HG03159 (cell line): Measurements from ENCODE around the gene ACSM2A.
"Not testable (repeated sequence)": the region's sequence is repeated elsewhere in the genome, so short reads cannot be mapped to it uniquely, and the experiment has no call there.

Experiments used
- ATAC-seq: cut with Tn5 transposase; IDR thresholded peaks from one replicate; pipeline ENCODE4 v1.9.1; 2021; ENCODE audit warnings: mild to moderate bottlenecking, moderate library complexity; ENCODE audit not compliant: unreplicated experiment

The ACSM2A gene

GRCh38 chr16:20453633-20454032, 2.3 kb downstream of the ACSM2A start:
- not testable (repeated sequence) for ATAC-seq

DNA sequence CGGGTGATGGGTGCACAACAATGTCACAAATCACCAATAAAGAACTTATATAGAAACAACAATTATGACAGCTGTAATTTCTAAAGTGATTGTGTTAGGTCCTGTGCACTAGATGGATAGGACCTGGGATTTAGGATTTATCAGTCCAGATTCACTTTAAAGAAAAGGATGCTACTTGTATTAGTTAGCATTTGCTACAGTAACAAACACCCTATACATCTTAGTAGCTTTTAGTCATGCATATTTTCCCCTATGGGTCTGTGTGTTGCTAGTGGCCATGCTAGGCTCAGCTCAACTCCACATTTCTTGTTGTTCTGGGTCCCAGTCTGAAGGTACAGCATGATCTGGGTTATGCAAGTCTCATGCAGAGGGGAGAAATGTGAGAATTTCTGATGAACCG, 7.9 kb downstream of the ACSM2A start:
- not testable (repeated sequence) for ATAC-seq

GRCh38 chr16:20460313-20460712, 9.0 kb downstream of the ACSM2A start:
- ATAC-seq: not testable (repeated sequence)

DNA sequence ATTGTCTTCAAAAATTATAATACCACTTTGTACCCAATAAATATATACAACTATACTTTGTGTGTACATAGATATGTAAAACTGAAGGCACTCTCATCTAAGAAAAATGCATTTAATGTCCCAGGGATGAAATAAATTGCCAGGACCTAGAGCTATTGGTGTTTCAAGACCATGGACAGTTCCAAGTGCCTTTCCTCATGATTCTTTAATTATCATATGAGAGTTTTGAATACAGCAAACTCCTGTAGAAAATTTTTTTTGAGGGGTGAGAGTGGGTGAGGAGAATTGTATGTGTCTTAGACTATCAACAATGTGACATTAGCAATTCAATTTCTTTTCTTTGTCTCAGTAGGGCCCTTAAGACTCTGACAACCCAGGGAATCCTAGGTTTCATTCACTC, 17.6 kb downstream of the ACSM2A start:
- not testable (repeated sequence) for ATAC-seq

DNA sequence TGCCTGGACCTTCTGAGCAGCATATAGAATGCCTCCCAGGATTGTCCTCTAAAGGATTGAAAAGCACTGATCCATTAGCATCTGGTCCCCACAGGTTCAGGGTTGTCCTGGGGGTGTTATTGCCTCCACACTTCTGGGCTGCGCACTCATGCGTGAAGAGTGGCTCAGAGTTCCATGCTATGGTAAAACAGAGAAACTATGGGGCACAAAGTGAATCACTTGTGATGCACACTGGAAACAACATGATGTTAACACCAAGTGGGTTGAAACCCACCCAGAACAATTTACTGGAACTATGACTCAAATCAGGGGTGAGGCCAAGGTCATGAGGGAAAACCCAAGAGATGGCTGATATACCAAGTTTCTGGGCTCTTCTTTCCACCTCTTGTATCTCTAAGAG, 18.6 kb downstream of the ACSM2A start:
- ATAC-seq: not testable (repeated sequence)

DNA sequence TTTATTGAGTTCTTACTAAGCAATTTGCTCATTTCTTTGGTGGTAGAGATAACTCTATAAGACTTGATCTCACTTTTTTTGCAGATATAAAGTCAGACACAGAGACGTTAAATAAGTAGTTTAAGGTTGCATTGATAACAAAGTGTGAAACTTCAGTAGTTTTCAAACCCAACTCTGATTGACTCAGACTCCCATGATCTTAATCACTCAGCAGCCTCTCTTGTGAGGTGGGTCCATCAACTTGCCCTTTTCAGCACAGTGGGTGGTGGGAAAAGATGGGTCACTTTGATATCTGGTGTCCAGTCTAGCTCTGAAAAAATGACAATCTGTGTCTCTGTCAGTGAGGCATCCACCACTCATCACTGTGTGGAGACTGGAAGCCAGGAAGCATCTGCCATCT, 19.4 kb downstream of the ACSM2A start:
- not testable (repeated sequence) for ATAC-seq

GRCh38 chr16:20477188-20477744, 25.9 kb downstream of the ACSM2A start:
- ATAC-seq: not testable (repeated sequence)

DNA sequence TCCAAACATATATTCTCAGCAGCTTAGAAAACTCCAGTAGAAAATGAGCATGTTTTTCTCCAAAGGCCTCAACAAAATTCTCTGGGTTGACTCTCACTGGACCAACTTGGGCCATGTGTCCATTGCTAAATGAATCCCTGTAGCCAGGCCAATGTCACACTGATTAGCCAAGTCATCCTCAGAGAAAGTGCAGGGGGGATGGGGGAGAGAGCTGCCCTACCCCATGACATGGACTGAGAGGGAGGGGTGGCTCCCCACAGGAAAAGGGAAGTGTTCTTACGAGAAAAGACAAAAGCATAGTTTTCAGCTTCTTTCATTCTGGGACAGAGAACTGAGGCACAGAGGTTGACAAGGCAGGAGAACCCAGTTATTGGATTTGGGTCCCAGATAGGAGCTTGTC, 32.7 kb downstream of the ACSM2A start:
- ATAC-seq: not testable (repeated sequence)

DNA sequence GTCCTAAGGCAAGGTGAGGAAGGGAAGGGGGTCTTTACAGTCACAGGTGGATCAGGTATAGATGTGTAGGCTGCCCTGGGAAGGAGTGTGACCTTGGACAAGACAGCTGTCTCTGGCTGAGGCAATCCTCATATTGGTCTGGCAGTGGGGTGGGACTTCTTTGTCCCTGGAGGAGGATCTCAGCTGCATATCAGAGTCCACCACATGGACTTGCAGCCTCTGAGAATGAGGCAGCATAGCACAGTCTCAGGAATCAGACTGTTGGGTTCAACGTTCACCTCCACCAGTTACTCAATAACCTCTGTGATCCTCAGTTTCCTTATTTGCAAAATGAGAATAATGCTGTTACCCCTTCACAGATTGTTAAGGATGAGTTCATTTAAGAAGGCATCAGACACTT, 33.4 kb downstream of the ACSM2A start:
- no peak for ATAC-seq

- no peak for ATAC-seq
These were observed 34.1 kb downstream of the ACSM2A start for GRCh38 chr16:20485408-20485807.

GRCh38 chr16:20490994-20491393, 39.7 kb downstream of the ACSM2A start:
- ATAC-seq: not testable (repeated sequence)

DNA sequence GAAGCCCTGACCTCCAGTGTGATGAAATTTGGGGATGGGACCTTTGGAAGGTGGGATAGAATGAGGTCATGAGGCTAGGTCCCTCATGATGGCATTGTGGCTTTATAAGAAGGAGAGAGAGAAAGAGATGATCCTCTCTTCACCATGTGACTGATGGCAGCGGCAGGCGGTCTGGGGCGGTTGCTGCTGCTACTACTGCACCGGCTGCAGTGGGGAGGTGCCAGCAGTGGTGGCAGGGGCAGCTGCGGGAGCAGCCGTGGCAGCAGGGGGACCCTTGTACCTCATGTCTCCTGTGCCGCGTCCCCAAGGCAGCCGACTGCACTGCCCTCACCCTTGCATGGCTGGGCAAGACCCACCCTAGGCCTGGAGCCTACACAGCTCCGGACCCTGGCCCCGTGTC, 40.1 kb downstream of the ACSM2A start:
- ATAC-seq: not testable (repeated sequence)

DNA sequence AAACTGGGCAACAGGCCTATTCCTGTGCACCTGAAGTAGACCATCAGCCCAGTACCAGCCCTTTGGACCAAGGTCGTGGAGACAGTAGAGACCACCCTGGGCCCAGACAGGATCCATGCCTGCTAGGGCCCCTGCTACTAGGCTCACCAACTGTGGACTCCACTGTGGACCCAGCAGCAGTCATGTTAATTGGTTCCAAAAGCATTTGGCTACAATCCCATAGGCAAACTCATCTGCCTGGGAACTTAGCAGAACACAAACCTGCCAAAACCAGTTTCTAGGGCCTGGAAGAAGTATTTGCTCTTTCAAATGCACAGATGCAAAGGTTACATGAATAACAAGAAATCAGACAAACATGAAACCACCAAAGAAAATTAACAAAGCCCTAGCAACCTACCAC, 53.1 kb downstream of the ACSM2A start:
- ATAC-seq: no peak

DNA sequence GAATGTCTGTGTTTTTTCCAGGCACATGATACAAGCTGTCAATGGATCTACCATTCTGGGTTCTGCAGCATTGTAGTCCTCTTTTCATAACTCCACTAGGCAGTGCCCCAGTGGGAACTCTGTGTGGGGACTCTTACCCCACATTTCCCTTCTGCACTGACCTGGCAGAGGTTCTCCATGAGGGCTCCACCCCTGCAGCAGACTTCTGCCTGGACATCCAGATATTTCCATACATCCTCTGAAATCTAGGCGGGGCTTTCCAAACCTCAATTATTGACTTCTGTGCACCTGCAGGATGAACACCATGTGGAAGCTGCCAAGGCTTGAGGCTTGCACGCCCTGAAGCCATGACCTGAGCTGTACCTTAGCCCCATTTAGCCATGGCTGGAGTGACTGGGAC, 56.0 kb downstream of the ACSM2A start:
- no peak for ATAC-seq

GRCh38 chr16:20510323-20510722, 59.0 kb downstream of the ACSM2A start:
- no peak for ATAC-seq

GRCh38 chr16:20515688-20516090, 64.4 kb downstream of the ACSM2A start:
- no peak for ATAC-seq

GRCh38 chr16:20517149-20517548, 65.8 kb downstream of the ACSM2A start:
- no peak for ATAC-seq

- no peak for ATAC-seq
These were observed 67.9 kb downstream of the ACSM2A start for GRCh38 chr16:20519231-20519630.

- ATAC-seq: no peak
These were observed 68.8 kb downstream of the ACSM2A start for GRCh38 chr16:20520103-20520502.

- not testable (repeated sequence) for ATAC-seq
These were observed 80.5 kb downstream of the ACSM2A start for GRCh38 chr16:20531795-20532194.

- not testable (repeated sequence) for ATAC-seq
These were observed 81.0 kb downstream of the ACSM2A start for GRCh38 chr16:20532284-20532792.

- ATAC-seq: not testable (repeated sequence)
These were observed 85.3 kb downstream of the ACSM2A start for GRCh38 chr16:20536669-20537068.
